Adipocyte (in vitro differentiated cells): ENCODE measurements around the gene SLC22A14.

Source experiments
- DNase-seq: peaks from one replicate; pipeline ENCODE4 v3.0.0-alpha.2; 2015; ENCODE audit warnings: low read depth
- H3K27me3 ChIP-seq: replicated peaks from 2 replicates; pipeline ENCODE4 v1.7.0; 2013; ENCODE audit warnings: mild to moderate bottlenecking, low read length, moderate library complexity; ENCODE audit not compliant: control insufficient read depth, insufficient read depth
- H3K36me3 ChIP-seq: 2 replicates; pipeline ENCODE4 v1.7.0; 2013; ENCODE audit warnings: low read length, mild to moderate bottlenecking, moderate library complexity; ENCODE audit not compliant: control insufficient read depth, insufficient read depth, severe bottlenecking
- H3K4me1 ChIP-seq: 2 replicates; pipeline ENCODE4 v1.7.0; 2013; ENCODE audit warnings: mild to moderate bottlenecking, low read length, moderate library complexity; ENCODE audit not compliant: control insufficient read depth, insufficient read depth
- H3K4me3 ChIP-seq: 2 replicates; pipeline ENCODE4 v1.7.0; 2013; ENCODE audit warnings: mild to moderate bottlenecking, low read length, moderate library complexity
- H3K9ac ChIP-seq: 2 replicates; pipeline ENCODE4 v1.7.0; 2013; ENCODE audit warnings: mild to moderate bottlenecking, low read length, moderate library complexity
- H3K9me3 ChIP-seq: 2 replicates; pipeline ENCODE4 v1.7.0; 2013; ENCODE audit warnings: mild to moderate bottlenecking, low read length, moderate library complexity; ENCODE audit not compliant: control insufficient read depth

The SLC22A14 gene

DNA sequence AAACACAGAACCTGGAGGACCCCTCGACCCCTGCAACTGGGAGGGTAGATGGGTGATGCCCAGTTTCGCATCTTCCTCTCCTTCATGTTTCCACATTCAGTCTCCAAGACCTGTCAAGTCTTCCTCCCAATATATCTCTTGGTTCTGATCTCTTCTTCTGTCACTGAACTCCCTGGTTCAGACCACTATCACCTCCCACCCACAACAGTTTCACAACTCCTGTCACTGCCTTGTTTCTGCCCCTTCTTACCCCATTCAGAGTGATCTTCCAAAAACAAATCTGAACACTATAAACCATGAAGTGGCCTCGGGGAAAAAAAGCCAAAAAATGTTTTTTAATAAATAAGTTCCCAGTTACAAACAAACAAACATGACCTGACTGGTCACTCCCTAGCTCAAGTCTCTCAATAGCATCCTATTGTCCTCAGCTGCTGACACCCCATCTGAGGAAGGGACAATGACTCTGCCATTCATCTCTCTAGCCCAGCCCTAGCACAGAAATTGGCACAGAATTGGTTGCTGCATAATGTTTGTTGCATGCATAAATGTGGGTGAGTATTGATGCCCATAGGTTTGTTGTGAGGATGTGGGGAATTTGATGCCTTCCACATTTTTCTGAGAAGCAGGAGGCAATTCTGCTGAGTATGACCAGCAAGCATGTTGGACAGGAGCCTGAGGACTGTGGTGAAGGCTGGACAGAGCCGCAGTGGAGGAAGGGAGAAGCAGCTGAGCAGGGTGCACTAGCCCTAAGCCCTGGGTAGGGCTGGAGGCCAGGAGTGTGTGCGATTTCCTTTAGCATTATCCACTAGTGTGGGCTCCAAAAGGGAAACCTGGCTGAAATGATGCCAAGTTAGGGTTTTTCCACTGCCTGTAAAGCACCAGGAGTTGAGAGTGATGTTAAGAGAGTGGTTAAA is 52.3 kb downstream of the SLC22A14 start:
- no peaks in the 10 kb centered on the region for H3K27me3 ChIP-seq
- DNase-seq, result peak; percentile 71
- H3K4me3 ChIP-seq, result no peak overlapping the region
- no peaks in the 10 kb centered on the region for H3K36me3 ChIP-seq
- H3K9me3 ChIP-seq, result no peaks in the 10 kb centered on the region
- H3K4me1 ChIP-seq, result peaks cover 14% of the 10 kb centered on the region
- no peak overlapping the region for H3K9ac ChIP-seq

DNA sequence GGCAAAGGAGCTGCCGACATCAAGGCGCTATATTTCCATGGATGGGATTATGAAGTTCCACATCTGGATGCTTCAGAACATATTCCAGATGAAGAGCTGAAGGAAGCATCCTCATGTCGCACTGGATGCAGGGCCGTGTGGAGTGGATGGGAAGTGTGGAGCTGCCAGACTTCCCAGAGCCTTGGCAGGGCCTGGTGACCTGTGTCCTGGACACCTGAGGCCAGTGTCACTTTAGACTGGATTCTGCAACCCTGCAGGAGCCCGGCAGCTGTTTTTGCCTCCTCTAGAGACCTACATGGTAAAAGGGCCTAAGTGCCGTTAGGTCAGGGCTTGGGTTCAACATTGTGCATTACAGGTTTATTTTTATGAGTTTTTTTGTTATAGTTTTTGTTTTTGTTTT is 53.2 kb downstream of the SLC22A14 start:
- no peaks in the 10 kb centered on the region for H3K9me3 ChIP-seq
- no peaks in the 10 kb centered on the region for H3K27me3 ChIP-seq
- H3K36me3 ChIP-seq, result no peaks in the 10 kb centered on the region
- peaks cover 14% of the 10 kb centered on the region for H3K4me1 ChIP-seq
- H3K4me3 ChIP-seq, result no peak overlapping the region
- H3K9ac ChIP-seq, result no peak overlapping the region
- DNase-seq, result no peak

DNA sequence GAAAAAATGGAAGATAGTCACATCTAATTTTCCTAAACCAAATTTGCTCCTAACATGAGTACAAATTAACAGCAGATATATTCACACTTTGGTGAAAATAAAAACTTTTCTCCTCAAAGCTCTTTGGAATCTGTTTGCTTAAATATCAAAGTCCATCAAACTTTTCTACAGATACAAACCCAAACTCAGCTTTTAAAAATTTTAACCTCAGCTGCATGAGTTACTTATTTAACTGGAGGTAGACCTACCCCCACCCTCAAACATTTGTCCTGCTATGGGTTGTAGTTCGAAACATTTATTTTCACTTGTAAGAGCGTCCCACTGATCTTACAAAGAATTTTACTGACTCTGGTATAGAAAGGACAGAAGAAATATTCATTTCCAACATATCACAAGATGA is 55.6 kb downstream of the SLC22A14 start:
- Histone ChIP-seq H3K9ac (no peak overlapping the region), H3K9me3 (no peaks in the 10 kb centered on the region), H3K27me3 (no peaks in the 10 kb centered on the region), H3K4me3 (no peak overlapping the region), H3K4me1 (peaks cover 14% of the 10 kb centered on the region), H3K36me3 (no peaks in the 10 kb centered on the region)
- DNase-seq, result no peak

DNA sequence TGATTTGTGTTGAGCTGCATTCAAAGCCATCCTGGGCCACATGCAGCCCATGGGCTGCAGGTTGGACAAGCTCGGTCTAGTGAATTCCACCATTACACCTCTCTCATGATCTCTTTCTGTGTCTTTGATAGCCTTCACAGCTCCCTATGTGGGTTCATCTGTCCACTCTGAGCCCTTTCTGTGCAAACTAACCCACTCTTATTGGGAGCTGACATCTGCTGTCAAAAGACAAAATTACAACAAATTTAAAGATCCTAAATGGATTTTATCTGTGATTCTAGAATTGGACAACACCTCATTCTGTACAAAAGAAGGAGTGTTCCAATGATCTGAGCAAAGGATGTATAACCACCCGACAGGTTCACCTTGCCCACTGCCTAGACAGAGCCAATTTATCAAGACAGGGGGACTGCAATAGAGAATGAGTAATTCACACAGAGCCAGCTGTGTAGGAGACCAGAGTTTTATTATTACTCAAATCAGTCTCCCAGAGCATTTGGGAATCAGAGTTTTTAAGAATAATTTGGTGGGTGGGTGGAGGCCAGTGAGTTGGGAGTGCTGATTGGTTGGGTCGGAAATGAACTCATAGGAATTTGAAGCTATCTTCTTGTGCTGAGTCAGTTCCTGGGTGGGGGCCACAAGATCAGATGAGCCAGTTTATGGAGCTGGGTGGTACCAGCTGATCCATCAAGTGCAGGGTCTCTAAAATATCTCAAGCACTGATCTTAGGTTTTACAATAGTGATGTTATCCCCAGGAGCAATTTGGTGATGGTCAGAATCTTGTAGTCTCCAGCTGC is 61.9 kb downstream of the SLC22A14 start:
- H3K4me3 ChIP-seq, result no peak overlapping the region
- DNase-seq, result peak; percentile 43
- H3K9me3 ChIP-seq, result no peaks in the 10 kb centered on the region
- no peaks in the 10 kb centered on the region for H3K36me3 ChIP-seq
- peaks cover 14% of the 10 kb centered on the region for H3K4me1 ChIP-seq
- H3K27me3 ChIP-seq, result no peaks in the 10 kb centered on the region
- H3K9ac ChIP-seq, result no peak overlapping the region

DNA sequence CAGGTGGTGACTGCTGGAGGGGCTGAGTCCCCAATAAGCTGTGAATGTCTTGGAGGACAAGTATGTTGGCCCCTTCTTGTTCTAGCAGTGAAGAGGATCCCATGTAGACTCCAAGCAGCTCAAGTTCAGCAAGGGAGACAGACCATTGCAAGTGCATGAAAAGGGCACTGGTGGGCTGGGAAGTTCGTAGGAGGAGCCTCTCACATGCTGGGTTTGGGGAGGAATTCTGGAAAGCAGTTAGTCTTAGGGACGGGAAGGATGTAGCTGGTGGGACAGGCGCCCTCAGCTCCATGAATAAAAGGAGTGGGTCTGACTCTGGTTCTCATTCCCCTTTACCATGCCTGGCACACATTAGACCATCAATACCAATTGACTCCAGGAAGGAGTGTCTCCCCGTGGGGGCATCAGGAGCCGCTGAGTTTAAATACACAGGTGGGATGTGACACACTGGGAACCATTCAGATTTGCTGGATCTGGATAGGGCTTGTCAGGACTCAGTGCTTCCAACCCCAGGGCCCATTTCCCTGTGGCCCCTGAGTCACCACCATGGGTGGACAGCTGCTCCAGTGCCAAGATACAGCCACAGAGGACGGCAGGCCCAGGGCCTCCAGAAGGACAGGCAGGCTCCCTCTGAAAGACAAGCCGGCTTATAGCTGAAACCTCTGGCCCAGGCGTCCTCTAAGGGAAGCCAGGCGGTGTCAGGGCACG is 63.9 kb downstream of the SLC22A14 start:
- H3K9ac ChIP-seq, result peak overlapping the region; percentile 88
- H3K4me3 ChIP-seq, result peak overlapping the region; percentile 85
- H3K36me3 ChIP-seq, result no peaks in the 10 kb centered on the region
- no peaks in the 10 kb centered on the region for H3K27me3 ChIP-seq
- peaks cover 21% of the 10 kb centered on the region for H3K4me1 ChIP-seq
- no peak for DNase-seq
- no peaks in the 10 kb centered on the region for H3K9me3 ChIP-seq

DNA sequence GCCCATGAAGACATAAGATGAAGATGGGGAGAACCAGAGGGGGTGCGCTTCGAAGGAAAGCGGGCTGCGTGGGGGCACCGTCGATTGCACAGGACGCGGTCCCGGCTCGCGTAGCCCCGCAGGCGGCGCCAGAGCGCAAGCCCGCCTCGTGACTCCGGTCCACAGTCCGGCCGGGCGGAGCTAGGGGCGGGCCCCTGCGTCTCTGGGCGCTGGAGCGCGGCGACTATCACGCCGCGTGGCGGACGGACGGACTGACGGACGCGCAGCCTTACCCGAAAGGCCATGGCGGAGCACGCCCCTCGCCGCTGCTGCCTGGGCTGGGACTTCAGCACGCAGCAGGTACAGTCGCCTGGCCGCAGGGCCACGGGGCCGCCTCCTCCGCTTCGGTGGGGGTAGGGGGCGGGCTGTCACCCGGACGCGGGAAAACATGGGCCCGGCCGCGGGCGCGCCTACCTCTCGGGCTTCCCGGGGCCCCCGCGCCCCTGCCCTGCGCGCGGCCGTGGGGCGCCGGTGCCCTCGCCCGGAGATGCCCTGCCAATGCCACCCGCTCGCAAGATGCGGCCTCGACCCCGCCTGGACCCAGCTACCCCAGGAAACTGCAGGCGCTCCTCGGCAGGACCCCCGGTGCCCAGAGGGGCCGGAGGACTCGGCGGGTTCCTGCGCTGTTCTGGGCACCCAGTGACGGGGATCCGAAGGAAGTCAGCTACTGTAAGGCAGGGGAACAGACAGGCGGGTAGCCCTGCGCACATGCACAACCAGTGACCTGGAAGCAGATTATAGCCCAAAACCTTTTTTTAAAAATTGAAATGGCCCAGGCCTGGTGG is 64.7 kb downstream of the SLC22A14 start, which contains the start of gene XYLB:
Gene XYLB, plus strand, starts transcription at position 199 of the 824 bp plus-strand sequence. Its CDS starts 84 bp downstream, at position 283.
- Histone ChIP-seq H3K36me3 (no peaks in the 10 kb centered on the region), H3K27me3 (no peaks in the 10 kb centered on the region)
- peak; percentile 96 for DNase-seq

DNA sequence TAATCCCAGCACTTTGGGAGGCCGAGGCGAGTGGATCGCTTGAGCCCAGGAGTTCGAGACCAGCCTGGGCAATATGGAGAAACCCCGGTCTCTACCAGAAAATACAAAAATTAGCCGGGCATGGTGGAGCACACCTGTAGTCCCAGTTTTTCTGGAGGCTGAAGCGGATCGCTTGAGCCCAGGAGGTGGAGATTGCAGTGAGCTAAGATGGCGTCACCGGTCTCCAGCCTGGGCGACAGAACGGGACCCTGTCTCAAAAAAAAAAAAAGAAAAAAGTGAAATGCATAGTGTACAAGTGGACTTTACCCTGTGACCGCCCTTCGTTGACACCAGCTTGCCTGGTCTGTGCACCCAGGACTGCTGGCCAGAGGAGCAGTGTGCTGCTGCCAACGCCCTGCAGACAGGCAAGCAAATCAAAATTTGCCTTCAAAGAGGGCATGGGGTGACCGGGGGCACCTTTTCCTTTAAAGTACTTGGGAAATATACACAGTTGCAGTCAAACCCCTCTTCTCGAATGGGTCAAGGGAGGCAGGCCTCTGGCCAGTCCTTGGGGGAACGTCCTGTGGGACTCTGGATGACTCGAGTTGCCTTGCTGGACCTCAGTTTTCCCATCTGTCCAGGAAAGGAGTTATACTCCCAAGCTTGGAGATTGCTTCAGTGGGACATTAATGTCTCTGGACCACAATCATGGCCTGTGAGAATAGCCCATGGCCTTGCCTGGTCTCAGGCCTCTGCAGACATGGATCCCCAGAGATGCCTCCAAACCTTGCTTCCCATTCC is 65.5 kb downstream of the SLC22A14 start:
- Histone ChIP-seq H3K27me3 (no peaks in the 10 kb centered on the region), H3K4me3 (peak overlapping the region; percentile 85), H3K9me3 (no peaks in the 10 kb centered on the region), H3K4me1 (peaks cover 21% of the 10 kb centered on the region), H3K9ac (peak overlapping the region; percentile 88), H3K36me3 (peaks cover 4% of the 10 kb centered on the region)
- DNase-seq, result no peak

More for the DNA sequence above, 64.7 kb downstream of the SLC22A14 start, which contains the start of gene XYLB:
- Histone ChIP-seq H3K4me3 (peak within 1 kb of the TSS; percentile 85), H3K9me3 (no peaks in the 10 kb centered on the region), H3K4me1 (peaks cover 21% of the 10 kb centered on the region), H3K9ac (peak within 1 kb of the TSS; percentile 88)

DNA sequence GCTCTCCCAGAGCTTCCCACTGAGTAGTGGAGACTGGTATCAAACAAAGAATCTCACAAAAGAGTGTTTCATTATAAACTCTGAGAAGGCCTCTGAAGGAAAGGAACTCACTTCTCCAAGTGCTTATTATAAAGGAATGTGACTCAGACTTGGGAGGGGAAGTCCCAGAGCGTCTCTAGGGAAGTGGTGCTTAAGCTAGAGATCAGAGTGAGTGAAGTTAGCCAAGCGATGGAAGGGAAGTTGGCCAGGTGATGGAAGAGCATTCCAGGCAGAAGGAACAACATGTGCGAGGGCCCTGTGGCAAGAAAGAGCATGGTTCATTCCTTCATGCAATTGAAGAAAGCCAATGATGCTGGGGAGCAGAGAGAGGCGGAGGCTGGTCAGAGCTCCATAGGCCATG is 66.8 kb downstream of the SLC22A14 start:
- Histone ChIP-seq H3K4me1 (peaks cover 21% of the 10 kb centered on the region), H3K9me3 (no peaks in the 10 kb centered on the region), H3K36me3 (peaks cover 4% of the 10 kb centered on the region), H3K4me3 (no peak overlapping the region), H3K9ac (no peak overlapping the region), H3K27me3 (no peaks in the 10 kb centered on the region)
- peak; percentile 36 for DNase-seq

DNA sequence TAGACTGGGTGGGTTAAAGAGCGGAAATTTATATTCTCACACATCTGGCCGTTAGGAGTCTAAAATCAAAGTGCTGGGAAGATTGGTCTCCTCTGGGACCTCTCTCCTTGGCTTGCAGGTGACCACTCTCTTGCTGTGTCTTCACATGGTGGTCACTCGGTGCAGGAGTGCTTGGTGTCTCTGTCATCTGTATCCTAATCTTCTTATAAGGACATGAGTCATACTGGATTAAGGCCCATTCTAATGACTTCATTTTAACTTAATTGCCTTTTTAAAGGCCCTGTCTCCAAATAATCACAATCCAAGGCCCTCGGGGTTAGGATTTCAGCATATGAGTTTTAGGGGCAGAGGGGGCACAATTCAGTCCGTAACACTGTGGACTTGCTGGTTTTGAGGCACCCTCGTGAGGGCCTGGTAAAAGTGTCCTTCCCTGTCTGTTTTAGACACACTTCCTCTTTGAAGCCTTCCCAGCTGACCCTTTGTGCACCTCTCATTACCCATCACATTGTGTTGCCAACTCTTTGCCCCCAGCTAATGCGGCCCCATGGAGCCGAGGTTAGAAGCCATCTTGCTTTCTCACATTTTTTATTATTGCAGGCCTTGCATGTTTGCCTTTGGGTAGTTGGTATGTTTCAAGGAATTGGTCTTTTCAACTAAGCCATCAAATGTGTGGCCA is 67.7 kb downstream of the SLC22A14 start:
- Histone ChIP-seq H3K4me1 (peaks cover 21% of the 10 kb centered on the region), H3K27me3 (no peaks in the 10 kb centered on the region), H3K4me3 (no peak overlapping the region), H3K9me3 (no peaks in the 10 kb centered on the region), H3K9ac (no peak overlapping the region), H3K36me3 (peaks cover 4% of the 10 kb centered on the region)
- DNase-seq, result no peak
